Rectal smooth muscle tissue (tissue), 1 donor: ENCODE measurements around the gene FOXR2.

Experiments used
- H3K27ac ChIP-seq: one replicate; pipeline ENCODE4 v1.7.0; 2013; ENCODE audit warnings: low read depth, low read length, inconsistent platforms
- H3K27me3 ChIP-seq: one replicate; pipeline ENCODE4 v1.7.0; 2013; ENCODE audit warnings: low read length; ENCODE audit not compliant: control insufficient read depth, insufficient read depth
- H3K36me3 ChIP-seq: one replicate; pipeline ENCODE4 v1.7.0; 2013; ENCODE audit warnings: low read length; ENCODE audit not compliant: control insufficient read depth, insufficient read depth
- H3K4me1 ChIP-seq: one replicate; pipeline ENCODE4 v1.7.0; 2013; ENCODE audit warnings: low read length; ENCODE audit not compliant: control insufficient read depth, insufficient read depth
- H3K4me3 ChIP-seq: one replicate; pipeline ENCODE4 v1.7.0; 2013; ENCODE audit warnings: low read length
- H3K9ac ChIP-seq: one replicate; pipeline ENCODE4 v1.7.0; 2013; ENCODE audit warnings: low read length

Gene FOXR2

GRCh38 chrX:55663584-55663983 lies 40.4 kb downstream of the FOXR2 start:
- Histone ChIP-seq H3K4me1 (no peaks in the 10 kb centered on the region), H3K27ac (no peak overlapping the region), H3K9ac (no peak overlapping the region), H3K36me3 (no peaks in the 10 kb centered on the region), H3K27me3 (no peaks in the 10 kb centered on the region), H3K4me3 (no peak overlapping the region)

GRCh38 chrX:55668084-55668483 lies 44.9 kb downstream of the FOXR2 start:
- Histone ChIP-seq H3K27me3 (no peaks in the 10 kb centered on the region), H3K4me3 (no peak overlapping the region), H3K4me1 (no peaks in the 10 kb centered on the region), H3K27ac (no peak overlapping the region), H3K9ac (no peak overlapping the region), H3K36me3 (no peaks in the 10 kb centered on the region)
